HG02623 (cell line): ENCODE measurements around the gene POMGNT2.
"Not testable (repeated sequence)": the region's sequence is repeated elsewhere in the genome, so short reads cannot be mapped to it uniquely, and the experiment has no call there.

Experiments used
- ATAC-seq: cut with Tn5 transposase; IDR thresholded peaks from one replicate; pipeline ENCODE4 v1.9.1; 2021; ENCODE audit warnings: moderate library complexity; ENCODE audit not compliant: unreplicated experiment

POMGNT2 gene

GRCh38 chr3:43077261-43077660 is 28.6 kb downstream of the POMGNT2 start:
- no peak for ATAC-seq

DNA sequence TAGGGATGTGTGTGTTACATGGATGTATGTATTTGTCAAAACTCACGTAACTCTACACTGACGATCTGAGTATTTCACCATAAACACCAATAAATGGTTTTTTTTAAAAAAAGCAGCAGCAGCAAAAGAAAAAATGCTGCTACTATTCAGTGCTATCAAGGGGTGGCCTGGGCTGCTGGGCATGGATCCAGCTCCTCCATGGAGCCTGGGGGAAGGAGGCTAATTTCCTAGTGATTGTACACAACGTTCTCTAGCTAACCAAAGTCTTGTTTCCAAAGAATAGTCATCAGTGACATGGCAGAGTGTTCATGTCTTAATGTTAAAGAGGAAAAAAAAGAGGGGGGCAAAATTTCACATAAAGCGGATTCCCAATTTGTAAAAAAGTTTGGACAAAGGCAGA is 29.0 kb downstream of the POMGNT2 start:
- ATAC-seq = no peak

GRCh38 chr3:43075904-43076661 is 29.8 kb downstream of the POMGNT2 start:
- ATAC-seq = no peak

DNA sequence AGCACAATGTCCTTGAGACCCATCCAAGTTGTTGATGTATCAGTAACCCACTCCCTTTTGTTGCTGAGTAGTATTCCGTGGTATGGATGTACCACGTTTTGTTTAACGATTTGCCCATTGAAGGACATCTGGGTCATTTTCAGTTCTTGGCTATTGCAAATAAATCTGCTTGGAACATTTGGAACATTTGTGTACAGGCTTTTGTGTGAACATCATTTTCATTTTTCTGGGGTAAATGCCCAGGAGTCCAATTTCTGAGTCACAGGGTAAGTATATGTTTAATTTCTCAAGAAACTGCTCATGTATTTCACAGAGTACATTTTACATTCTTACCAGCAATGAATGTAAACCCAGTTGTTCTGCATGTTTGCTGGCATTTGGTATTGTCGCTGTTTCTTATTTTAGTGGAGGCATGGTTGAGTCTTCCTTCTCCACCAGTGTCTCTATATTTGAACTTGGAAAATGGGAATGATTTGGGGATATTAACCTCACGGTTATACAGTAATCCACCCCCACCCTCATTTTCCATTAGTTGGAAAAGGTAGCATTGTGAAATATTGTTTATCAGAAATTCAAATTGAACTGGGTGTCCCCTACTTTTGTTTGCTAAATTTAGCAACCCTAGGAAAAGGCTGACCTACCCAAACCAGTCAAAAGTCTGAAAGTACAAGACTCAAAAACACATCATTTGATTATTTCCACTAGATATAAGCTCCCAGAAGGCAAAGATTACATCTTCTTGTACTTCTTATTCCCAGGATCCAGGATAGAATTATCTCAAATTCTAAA is 30.8 kb downstream of the POMGNT2 start:
- no peak for ATAC-seq

DNA sequence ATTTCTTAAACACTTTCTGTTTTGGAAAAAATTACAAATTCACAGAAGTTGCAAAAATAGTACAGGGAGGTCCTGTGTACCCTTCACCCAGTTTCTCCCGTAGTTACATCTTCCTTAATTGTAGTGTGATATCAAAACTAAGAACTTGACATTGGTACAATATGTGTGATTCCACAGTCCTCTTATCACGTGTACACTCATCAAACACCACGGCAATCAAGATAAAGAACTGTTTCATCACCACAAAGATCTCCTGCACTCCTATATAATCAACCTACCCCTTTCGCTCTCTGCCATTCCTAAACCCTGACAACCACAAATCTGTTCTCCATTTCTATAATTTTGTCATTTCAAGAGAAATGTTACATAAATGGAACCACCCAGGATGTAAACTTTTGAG is 31.4 kb downstream of the POMGNT2 start:
- no peak for ATAC-seq

- ATAC-seq = no peak
These were observed 32.1 kb downstream of the POMGNT2 start for GRCh38 chr3:43073836-43074220.

DNA sequence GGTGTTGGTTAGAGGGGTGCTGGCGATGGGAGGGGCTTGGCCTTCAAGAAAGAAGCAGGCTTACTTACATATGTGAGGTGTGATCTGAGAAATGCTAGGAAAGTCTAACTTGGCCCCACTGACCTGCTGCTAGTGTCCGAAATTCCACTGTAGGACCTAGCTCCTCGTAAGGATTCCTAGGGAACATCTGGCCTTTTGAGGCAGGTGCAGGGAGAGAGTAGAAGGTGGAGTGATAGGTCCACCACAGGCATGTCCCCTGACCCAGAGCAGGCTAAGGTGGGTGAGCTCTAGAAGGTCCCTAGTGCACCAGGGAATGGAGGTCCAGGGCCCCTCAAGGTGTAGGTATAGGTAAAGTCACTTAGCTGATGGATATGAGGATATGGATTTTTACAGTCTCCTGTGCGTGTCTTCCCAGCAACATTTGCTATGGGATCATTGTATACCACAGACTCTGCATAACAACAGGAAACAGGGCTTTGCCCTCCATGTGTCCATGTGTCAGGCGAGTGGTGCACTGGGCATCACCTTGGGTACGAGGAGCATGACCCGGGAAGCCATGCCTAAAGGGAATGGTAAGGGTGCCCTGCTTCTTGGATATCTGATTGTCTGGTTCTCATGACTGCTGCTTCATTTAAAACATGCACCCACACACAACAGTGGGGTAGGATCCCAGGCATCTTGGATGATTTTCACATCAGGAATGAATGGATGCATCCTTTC is 32.6 kb downstream of the POMGNT2 start:
- ATAC-seq = no peak

GRCh38 chr3:43072361-43072760 is 33.5 kb downstream of the POMGNT2 start:
- no peak for ATAC-seq

GRCh38 chr3:43071313-43071893 is 34.5 kb downstream of the POMGNT2 start:
- no peak for ATAC-seq

- ATAC-seq = not testable (repeated sequence)
These were observed 35.2 kb downstream of the POMGNT2 start for GRCh38 chr3:43070670-43071069.

DNA sequence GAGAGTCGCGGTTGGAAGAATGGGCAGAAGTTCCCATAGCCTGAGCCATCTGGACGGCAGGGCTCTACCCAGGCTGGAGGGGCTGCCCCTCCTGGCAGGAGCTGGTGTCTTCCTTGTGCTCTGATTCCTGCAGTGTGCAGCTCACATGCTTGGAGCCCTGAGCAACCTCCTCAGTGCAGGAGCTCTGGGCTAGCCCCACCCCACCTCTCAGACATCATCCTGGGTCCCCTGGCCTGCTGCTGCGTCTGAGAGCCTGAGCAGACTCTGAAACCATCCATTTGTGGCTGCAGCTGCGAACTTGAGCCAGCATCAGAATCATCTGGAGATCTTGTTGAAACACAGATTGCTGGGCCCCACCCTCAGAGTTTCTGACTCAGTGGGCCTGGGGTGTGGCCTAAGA is 42.8 kb downstream of the POMGNT2 start:
- no peak for ATAC-seq

DNA sequence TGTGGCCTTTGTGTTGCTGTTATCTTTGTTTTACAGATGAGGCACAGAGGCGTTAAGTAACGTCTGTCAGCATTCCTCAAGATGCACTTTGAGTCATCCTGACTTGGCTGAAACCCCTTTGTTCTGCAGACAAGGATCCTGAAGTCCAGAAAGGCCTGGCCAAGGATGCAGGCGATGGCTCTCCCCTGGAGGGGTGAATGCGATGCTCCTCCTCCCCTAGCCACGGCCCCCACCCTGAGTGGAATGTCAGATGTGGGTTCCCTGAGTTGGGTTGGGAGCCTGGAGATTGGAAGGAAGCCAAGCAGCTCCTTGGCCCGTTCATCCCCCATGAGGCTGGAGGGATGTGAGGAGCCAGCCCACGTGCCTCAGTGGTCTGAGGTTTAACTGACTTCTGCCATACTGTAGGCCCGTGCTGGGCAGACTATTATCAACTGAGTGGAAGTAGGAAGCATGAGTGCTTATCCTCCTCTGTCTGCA is 43.3 kb downstream of the POMGNT2 start:
- no peak for ATAC-seq

GRCh38 chr3:43062040-43062563 is 43.8 kb downstream of the POMGNT2 start:
- ATAC-seq = no peak

DNA sequence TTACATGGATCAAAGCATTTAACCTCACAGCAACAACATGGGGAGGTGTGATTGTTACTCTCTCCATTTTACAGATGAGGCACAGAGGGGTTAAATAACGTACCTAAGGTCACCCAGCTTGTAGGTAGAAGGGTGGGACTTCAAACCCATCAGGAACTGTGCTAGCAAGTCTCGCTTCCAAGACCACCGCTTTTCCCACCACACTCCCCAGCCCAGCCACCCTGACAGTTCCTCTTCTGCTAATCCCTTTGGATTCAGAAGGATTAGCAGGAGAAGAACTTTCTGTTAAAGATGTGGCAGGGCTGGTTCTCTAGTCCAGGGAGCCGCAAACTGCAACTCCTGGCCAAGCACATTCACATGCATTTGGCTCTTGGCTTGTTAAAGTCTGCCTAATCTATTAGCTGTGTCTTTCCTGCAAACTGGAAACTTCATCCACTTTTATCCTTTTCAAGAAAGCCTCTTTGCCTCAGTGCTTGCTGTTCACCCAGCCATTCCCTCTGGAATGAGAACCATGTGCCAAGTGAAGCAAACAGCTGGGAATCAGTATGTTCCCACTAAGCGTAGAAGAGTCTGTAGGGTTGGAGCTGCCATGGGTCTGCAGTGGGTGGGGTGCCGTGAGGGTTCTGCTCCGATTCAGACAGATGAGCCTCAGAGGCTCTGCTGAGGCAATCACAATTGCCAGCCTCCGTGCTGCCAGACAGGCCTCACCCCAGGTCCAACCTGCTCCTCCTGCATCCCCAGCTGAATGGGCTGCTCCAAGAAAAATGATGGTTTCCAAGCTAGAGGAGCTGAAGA is 44.6 kb downstream of the POMGNT2 start:
- no peak for ATAC-seq

GRCh38 chr3:43059456-43059855 is 46.4 kb downstream of the POMGNT2 start:
- ATAC-seq = no peak

GRCh38 chr3:43055806-43056770 is 49.8 kb downstream of the POMGNT2 start:
- no peak for ATAC-seq

- ATAC-seq = no peak
These were observed 50.5 kb downstream of the POMGNT2 start for GRCh38 chr3:43055393-43055792.

DNA sequence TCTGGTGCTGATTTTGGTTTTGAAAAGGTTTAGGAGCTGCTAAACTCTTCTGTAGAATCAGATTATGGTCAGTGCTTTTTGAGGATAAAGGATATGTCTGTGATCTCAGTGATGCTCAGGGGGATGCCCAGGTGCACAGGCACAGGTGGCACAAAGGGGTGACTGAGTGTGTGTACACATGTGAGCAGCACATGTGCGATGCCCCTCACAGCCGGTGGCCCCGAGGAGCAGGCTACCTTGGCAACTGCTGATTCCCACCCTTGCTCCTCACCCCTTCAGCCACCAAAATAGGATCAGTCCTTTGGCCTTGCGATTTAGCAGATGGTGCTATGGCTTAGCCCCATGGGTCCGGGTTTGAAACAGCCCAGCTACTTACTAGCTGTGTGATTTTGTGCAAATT is 51.1 kb downstream of the POMGNT2 start:
- no peak for ATAC-seq

GRCh38 chr3:43053291-43053690 is 52.6 kb downstream of the POMGNT2 start:
- ATAC-seq = no peak
